HS-27A (cell line): Measurements from ENCODE around the gene GNL2.
"Not testable (repeated sequence)": the region's sequence is repeated elsewhere in the genome, so short reads cannot be mapped to it uniquely, and the experiment has no call there.

Source experiments
- DNase-seq: peaks from one replicate; pipeline ENCODE4 v3.0.0-alpha.2; 2012; ENCODE audit warnings: low read depth, missing footprints

Gene GNL2

GRCh38 chr1:37606481-37607263, 10.9 kb upstream of the GNL2 start:
- DNase-seq: no peak

GRCh38 chr1:37605806-37606474, 10.2 kb upstream of the GNL2 start:
- no peak for DNase-seq

GRCh38 chr1:37605061-37605650, 9.4 kb upstream of the GNL2 start:
- no peak for DNase-seq

GRCh38 chr1:37602750-37603694, 7.3 kb upstream of the GNL2 start:
- DNase-seq: no peak

- DNase-seq: no peak
Measured at GRCh38 chr1:37601441-37601840, 5.7 kb upstream of the GNL2 start.

GRCh38 chr1:37599940-37600339, 4.2 kb upstream of the GNL2 start:
- no peak for DNase-seq

GRCh38 chr1:37596182-37596667, 488 bp upstream of the GNL2 start:
- no peak for DNase-seq

GRCh38 chr1:37593726-37594125, 2.0 kb downstream of the GNL2 start:
- no peak for DNase-seq

- no peak for DNase-seq
Measured at GRCh38 chr1:37588939-37589338, 6.8 kb downstream of the GNL2 start.

- not testable (repeated sequence) for DNase-seq
Measured at GRCh38 chr1:37584544-37584943, 11.2 kb downstream of the GNL2 start.

GRCh38 chr1:37575692-37576091, 20.0 kb downstream of the GNL2 start:
- no peak for DNase-seq

- DNase-seq: peak; percentile 45
Measured at GRCh38 chr1:37574834-37575480, 20.8 kb downstream of the GNL2 start.

- DNase-seq: no peak
Measured at GRCh38 chr1:37570528-37571334, 25.0 kb downstream of the GNL2 start.

- DNase-seq: no peak
Measured at GRCh38 chr1:37567023-37567422, 28.7 kb downstream of the GNL2 start.

- DNase-seq: no peak
Measured at GRCh38 chr1:37564892-37565291, 30.8 kb downstream of the GNL2 start.

GRCh38 chr1:37562984-37563383, 32.8 kb downstream of the GNL2 start:
- DNase-seq: no peak

- no peak for DNase-seq
Measured at GRCh38 chr1:37561133-37562132, 34.3 kb downstream of the GNL2 start.

- no peak for DNase-seq
Measured at GRCh38 chr1:37560401-37561132, 35.2 kb downstream of the GNL2 start.
